HEK293 (cell line): ENCODE measurements around the gene RBM10.

Experiments used
- CTCF ChIA-PET: fragments of 350-600 bp; formaldehyde crosslinking; extraction: SDS; loops from one replicate; lab custom pipeline; 2021; ENCODE audit warnings: antibody characterized with exemption; lab: Yijun Ruan, JAX
- POLR2A ChIA-PET: fragments of 300-600 bp; formaldehyde crosslinking; extraction: SDS; loops from one replicate; lab custom pipeline; 2020; ENCODE audit warnings: antibody characterized with exemption, inconsistent platforms; lab: Yijun Ruan, JAX
- H3K27ac ChIP-seq: fragments of 200-500 bp; sonication (Bioruptor generic); 2 replicates; pipeline ENCODE4 v1.5.1; 2014; ENCODE audit warnings: low read depth, low read length, control low read depth, inconsistent platforms; ENCODE audit errors: extremely low read depth
- H3K36me3 ChIP-seq, 2 experiments: fragments of 200-500 bp in 1 of 2; sonication (Bioruptor generic) in 1 of 2; 1 replicate in 1 of 2; 2 replicates in 1 of 2; pipeline ENCODE4 v1.5.1; 2014 to 2017; ENCODE audit warnings: inconsistent platforms in 2 of 2, low read length in 2 of 2; ENCODE audit not compliant: control insufficient read depth in 2 of 2, insufficient read depth in 1 of 2
- H3K4me1 ChIP-seq: fragments of 200-500 bp; sonication (Bioruptor generic); 2 replicates; pipeline ENCODE4 v1.5.1; 2014; ENCODE audit warnings: mild to moderate bottlenecking, low read length, inconsistent platforms; ENCODE audit not compliant: control insufficient read depth, insufficient read depth
- H3K4me3 ChIP-seq: 2 replicates; pipeline ENCODE4 v1.5.1; 2011; ENCODE audit warnings: low read depth, mild to moderate bottlenecking, control low read depth, low read length, moderate library complexity
- H3K9me3 ChIP-seq: fragments of 200-500 bp; sonication (Bioruptor generic); 2 replicates; pipeline ENCODE4 v1.5.1; 2014; ENCODE audit warnings: low read depth, low read length, inconsistent platforms; ENCODE audit not compliant: control insufficient read depth, insufficient read depth
- FEZF1 ChIP-seq: fragments of 450-650 bp; formaldehyde crosslinking; IDR thresholded peaks from 2 replicates; pipeline ENCODE4 v1.5.1; 2016; ENCODE audit warnings: missing biosample characterization, missing genetic modification characterization
- KLF1 ChIP-seq: fragments of 450-650 bp; formaldehyde crosslinking; IDR thresholded peaks from 2 replicates; pipeline ENCODE4 v1.5.1; 2016; ENCODE audit warnings: missing biosample characterization, missing genetic modification characterization
- OSR2 ChIP-seq: fragments of 450-650 bp; formaldehyde crosslinking; IDR thresholded peaks from 2 replicates; pipeline ENCODE4 v1.5.1; 2016; ENCODE audit warnings: missing biosample characterization, missing genetic modification characterization
- REPIN1 ChIP-seq: fragments of 450-650 bp; formaldehyde crosslinking; IDR thresholded peaks from 2 replicates; pipeline ENCODE4 v1.5.1; 2017; ENCODE audit warnings: missing biosample characterization, missing genetic modification characterization, low read depth
- REST ChIP-seq: fragments of 450-650 bp; formaldehyde crosslinking; IDR thresholded peaks from 2 replicates; pipeline ENCODE4 v1.5.1; 2016; ENCODE audit warnings: missing biosample characterization, missing genetic modification characterization
- ZNF324 ChIP-seq: fragments of 450-650 bp; formaldehyde crosslinking; IDR thresholded peaks from 2 replicates; pipeline ENCODE4 v1.5.1; 2016; ENCODE audit warnings: missing biosample characterization, missing genetic modification characterization
- ZNF335 ChIP-seq: fragments of 450-650 bp; formaldehyde crosslinking; conservative IDR thresholded peaks from 2 replicates; pipeline ENCODE4 v1.5.1; 2016; ENCODE audit warnings: missing biosample characterization, missing genetic modification characterization
- ZNF341 ChIP-seq: fragments of 450-650 bp; formaldehyde crosslinking; IDR thresholded peaks from 2 replicates; pipeline ENCODE4; 2016; ENCODE audit warnings: low read depth, missing biosample characterization, missing genetic modification characterization
- ZNF391 ChIP-seq: fragments of 450-650 bp; formaldehyde crosslinking; IDR thresholded peaks from 2 replicates; pipeline ENCODE4 v1.5.1; 2016; ENCODE audit warnings: low read depth, missing biosample characterization, missing genetic modification characterization, borderline replicate concordance
- ZNF518A ChIP-seq: fragments of 450-650 bp; formaldehyde crosslinking; conservative IDR thresholded peaks from 2 replicates; pipeline ENCODE4 v1.5.1; 2016; ENCODE audit warnings: low read depth, missing biosample characterization, missing genetic modification characterization
- ZNF600 ChIP-seq: fragments of 450-650 bp; formaldehyde crosslinking; IDR thresholded peaks from 2 replicates; pipeline ENCODE4 v1.5.1; 2016; ENCODE audit warnings: missing biosample characterization, missing genetic modification characterization
- ZNF704 ChIP-seq: fragments of 450-650 bp; formaldehyde crosslinking; IDR thresholded peaks from 2 replicates; pipeline ENCODE4 v1.5.1; 2016; ENCODE audit warnings: missing biosample characterization, missing genetic modification characterization
- ZNF785 ChIP-seq: fragments of 450-650 bp; formaldehyde crosslinking; IDR thresholded peaks from 2 replicates; pipeline ENCODE4 v1.5.1; 2016; ENCODE audit warnings: missing biosample characterization, missing genetic modification characterization
- ZSCAN16 ChIP-seq: fragments of 450-650 bp; formaldehyde crosslinking; IDR thresholded peaks from 2 replicates; pipeline ENCODE4 v1.5.1; 2016; ENCODE audit warnings: missing biosample characterization, missing genetic modification characterization
- ZSCAN5A ChIP-seq: fragments of 450-650 bp; formaldehyde crosslinking; IDR thresholded peaks from 2 replicates; pipeline ENCODE4 v1.5.1; 2016; ENCODE audit warnings: missing biosample characterization, missing genetic modification characterization

Gene RBM10

GRCh38 chrX:47212381-47213293 is 67.6 kb downstream of the RBM10 start:
- H3K9me3 ChIP-seq = no peaks in the 10 kb centered on the region
- ChIA-PET CTCF (interaction anchor here (1.0 to 1.1 kb wide), 2 partner anchors 18 to 172 kb away, joined by 3 to 7 read pairs; no protein-coding TSS in a partner anchor), POLR2A (interaction anchor here (1.8 kb wide), 1 partner anchor 20 kb away, joined by 4 read pairs; the partner anchor contains the start of gene USP11)
- H3K27ac ChIP-seq = no peak overlapping the region
- no peak overlapping the region for H3K4me3 ChIP-seq
- TF ChIP-seq ZNF704 (tag by site-specific recombination) (no peak), ZNF391 (tag by site-specific recombination) (peak; percentile 98), ZNF335 (tag by site-specific recombination) (peak; percentile 38; the same call in 1 of the 2 replicates)
- H3K4me1 ChIP-seq = peaks cover 8% of the 10 kb centered on the region; the same call in 1 of the 2 replicates
- peaks cover 82 to 94% of the 10 kb centered on the region in 2 experiments for H3K36me3 ChIP-seq

GRCh38 chrX:47214435-47215077 is 69.5 kb downstream of the RBM10 start:
- peaks cover 8% of the 10 kb centered on the region; the same call in 1 of the 2 replicates for H3K4me1 ChIP-seq
- ChIA-PET POLR2A (interaction anchor here (2.3 kb wide), 1 partner anchor 19 kb away, joined by 6 read pairs; the partner anchor contains the start of gene USP11), CTCF (interaction anchor here (0.6 to 0.7 kb wide), 2 partner anchors 83 to 98 kb away, joined by 3 to 4 read pairs; no protein-coding TSS in a partner anchor)
- TF ChIP-seq ZNF600 (tag by site-specific recombination) (0 out of 2 replicates have a peak, but pooled peaks have one; percentile 12), ZNF324 (tag by site-specific recombination) (no peak)
- H3K36me3 ChIP-seq = peaks cover 64 to 75% of the 10 kb centered on the region in 2 experiments
- no peak overlapping the region for H3K4me3 ChIP-seq
- no peaks in the 10 kb centered on the region for H3K9me3 ChIP-seq
- H3K27ac ChIP-seq = no peak overlapping the region

- H3K4me1 ChIP-seq = peaks cover 8% of the 10 kb centered on the region; the same call in 1 of the 2 replicates
- H3K9me3 ChIP-seq = no peaks in the 10 kb centered on the region
- H3K4me3 ChIP-seq = no peak overlapping the region
- H3K27ac ChIP-seq = no peak overlapping the region
- CTCF ChIA-PET = interaction anchor here (0.7 kb wide), 1 partner anchor 97 kb away, joined by 4 read pairs; no protein-coding TSS in a partner anchor
- POLR2A ChIA-PET = interaction anchor here (2.3 kb wide), 1 partner anchor 18 kb away, joined by 6 read pairs; the partner anchor contains the start of gene USP11
- peaks cover 56 to 75% of the 10 kb centered on the region in 2 experiments for H3K36me3 ChIP-seq
- TF ChIP-seq ZNF518A (tag by site-specific recombination) = no peak
- TF ChIP-seq ZSCAN5A (tag by site-specific recombination) = no peak
- no peak for TF ChIP-seq REPIN1 (tag by site-specific recombination)
- TF ChIP-seq ZNF335 (tag by site-specific recombination) = no peak
- no peak for TF ChIP-seq ZNF785 (tag by site-specific recombination)
- no peak for TF ChIP-seq OSR2 (tag by site-specific recombination)
- TF ChIP-seq ZSCAN16 (tag by site-specific recombination) = no peak
- no peak for TF ChIP-seq FEZF1 (tag by site-specific recombination)
- TF ChIP-seq ZNF341 (tag by site-specific recombination) = no peak
- no peak for TF ChIP-seq KLF1 (tag by site-specific recombination)
- no peak for TF ChIP-seq REST
Observed at GRCh38 chrX:47215291-47215900, 70.4 kb downstream of the RBM10 start.
